GOT3 (cell line): Measurements from ENCODE around the gene DAZAP2.

ENCODE experiments used
- DNase-seq: peaks from one replicate; lab custom pipeline; 2025; ENCODE audit warnings: mixed read lengths; lab: John Stamatoyannopoulos, UW

The DAZAP2 gene

DNA sequence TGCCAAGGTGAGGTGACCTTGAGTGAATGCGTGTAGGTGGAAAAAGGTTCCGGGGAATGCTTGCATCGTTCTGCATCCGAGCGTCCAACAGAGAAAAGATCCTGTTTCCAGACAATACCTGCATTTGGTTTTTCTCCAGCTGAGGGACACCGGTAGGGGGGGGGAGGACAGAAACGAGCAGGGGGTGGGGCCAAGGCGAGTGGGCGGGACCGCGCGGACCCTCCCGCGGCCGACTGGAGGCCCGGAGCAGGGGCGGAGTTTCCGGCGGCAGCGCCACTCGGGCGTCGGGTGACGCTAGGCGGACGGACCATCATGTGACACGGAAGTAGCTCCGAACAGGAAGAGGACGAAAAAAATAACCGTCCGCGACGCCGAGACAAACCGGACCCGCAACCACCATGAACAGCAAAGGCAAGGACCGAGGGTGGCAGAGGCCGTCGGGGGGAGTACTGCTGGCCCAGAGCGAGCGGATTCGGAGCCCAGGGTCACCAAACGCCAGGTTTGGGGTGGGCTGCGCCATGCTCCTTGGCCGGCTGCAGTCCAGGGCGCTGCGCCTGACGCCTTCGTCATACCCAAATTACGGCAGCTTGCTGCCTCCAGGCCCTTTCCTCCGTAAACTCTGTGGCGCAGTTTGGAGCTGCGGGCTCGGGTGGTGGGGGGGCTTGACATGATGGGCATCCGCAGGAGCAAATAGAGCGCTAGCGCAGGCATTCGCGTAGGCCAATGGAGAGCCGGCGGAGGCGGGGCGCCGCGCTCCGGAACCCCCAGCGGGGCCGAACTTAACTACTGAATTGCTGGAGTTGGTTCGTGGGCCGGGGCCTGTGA is at the start of gene DAZAP2:
Gene DAZAP2 (plus strand): TSS at position 317 of the 825 bp plus-strand sequence. CDS start 82 bp downstream, at position 399.
- peak; percentile 78 for DNase-seq

DNA sequence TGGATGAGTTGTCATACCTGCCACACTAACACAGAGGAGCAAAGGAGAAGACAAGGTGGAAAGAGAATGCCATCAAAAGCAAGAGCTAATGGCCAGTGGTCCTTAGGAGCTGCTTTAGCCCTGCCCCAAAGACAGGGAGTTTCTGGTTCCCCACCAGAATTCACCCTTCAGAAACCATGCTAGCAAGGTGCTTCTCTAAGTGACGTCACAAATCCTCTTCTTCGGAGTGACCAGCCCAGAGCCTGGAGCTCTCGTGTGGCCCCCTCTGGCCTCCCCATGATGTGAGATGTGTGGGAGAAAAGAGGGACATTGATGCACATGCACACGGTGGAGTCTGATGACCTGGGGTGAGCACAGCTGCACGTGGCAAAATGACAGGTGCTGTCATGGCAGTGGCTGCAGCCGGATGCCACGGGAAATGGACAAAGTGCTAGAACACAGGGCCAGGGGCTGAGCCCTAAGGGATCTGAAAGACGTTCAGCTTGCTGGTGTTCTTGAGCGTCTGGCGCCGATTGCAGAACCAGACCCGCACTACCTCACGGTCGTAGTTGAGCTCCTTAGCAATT is 48.8 kb upstream of the DAZAP2 start:
- DNase-seq = no peak

- no peak for DNase-seq
These were observed 47.8 kb upstream of the DAZAP2 start for GRCh38 chr12:51190820-51191219.

DNA sequence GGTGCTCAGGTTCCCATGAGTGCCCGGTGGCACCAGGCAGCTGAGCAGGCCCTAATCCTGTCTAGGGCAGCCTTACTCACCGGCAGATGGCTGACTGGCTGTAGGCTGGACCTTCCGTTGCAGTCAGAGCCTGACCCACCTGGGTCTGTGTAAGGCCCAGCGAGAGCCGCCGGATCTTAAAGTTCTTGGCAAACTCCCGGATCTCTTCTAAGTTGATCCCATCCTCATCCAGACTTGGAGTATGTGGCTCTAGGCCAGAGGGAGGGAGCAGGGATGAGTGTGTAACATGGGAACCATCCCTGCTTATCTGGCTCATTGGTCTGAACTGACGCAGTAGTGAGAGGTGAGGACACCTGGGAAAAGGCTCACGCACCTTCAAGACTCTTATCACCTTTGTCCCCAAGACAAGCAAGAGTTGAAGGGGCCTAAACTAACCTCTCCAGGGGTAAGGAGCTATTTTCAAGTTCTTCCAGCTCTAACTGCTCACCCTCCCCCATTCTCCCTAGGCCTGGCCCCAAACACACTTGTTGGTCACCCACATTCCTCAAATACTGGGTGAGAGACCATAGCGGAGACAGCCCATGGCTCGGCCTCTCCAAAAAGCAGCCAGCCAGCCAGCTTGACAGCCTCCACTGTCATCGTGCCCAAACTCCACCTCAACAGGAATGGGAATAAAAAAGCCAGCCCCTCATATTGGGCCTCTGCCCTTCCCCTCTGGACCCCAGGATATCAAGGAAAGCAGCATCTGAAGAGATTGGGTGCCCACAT is 46.9 kb upstream of the DAZAP2 start:
- no peak for DNase-seq

- DNase-seq = no peak
These were observed 46.3 kb upstream of the DAZAP2 start for GRCh38 chr12:51192284-51192671.

DNA sequence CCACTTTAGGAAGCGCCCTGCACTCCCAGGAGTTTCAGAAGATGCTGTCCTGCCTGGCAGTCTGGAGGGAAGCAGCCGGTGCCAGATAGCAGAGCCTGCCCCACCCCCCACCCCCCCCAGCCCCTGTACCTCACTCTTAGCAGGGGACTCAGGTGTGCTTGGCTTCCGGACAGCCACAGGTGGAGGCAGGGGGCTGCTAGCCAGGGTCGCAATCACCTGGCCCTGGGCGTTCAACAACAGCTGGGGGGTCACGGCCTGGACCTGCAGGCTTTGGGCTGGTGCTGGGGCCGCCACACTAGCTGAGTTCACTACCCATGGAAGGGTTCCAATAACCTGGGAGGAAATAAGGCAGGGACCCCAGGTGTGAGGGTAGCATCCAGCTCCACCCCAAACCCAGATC is 42.8 kb upstream of the DAZAP2 start:
- no peak for DNase-seq

GRCh38 chr12:51196547-51196946 is 42.1 kb upstream of the DAZAP2 start:
- DNase-seq = no peak

GRCh38 chr12:51197736-51198567 is 40.7 kb upstream of the DAZAP2 start:
- no peak for DNase-seq

DNA sequence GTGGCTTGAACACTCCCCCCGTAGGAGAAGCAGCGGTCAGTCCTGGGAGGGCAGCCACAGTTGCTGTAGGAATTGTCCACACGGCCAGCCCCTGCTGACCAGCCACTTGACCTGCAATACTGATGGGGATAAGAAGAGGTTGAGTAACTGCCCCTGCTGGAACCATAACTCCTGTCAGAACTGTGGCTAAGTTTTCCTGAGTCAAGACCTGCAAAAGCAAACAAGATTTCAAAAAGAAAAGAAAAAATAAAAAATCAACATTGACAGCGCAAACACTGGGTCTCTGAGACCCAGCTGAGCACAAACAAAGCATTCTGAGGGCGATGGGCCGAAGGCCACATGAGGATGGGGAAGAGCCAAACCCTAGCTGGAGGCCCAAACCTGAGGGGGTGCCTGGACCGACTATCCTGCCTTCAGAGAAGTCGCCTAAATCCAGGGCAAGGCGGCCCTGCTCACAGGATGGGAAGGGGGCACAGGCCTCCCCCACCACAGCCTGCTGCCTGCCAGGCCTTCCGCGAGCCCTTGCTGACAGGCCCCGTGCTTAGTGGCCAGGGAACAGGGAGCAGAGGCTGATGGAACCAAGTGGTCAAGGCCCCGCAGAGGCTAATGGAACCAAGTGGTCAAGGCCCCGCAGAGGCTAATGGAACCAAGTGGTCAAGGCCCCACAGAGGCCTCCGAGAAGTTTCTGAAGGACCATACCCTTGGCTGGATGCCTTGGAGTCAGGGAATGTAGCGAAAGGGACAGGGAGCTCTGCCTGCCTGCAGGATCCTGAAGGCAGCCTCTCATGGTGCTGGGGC is 39.9 kb upstream of the DAZAP2 start:
- DNase-seq = no peak

- DNase-seq = no peak
These were observed 39.2 kb upstream of the DAZAP2 start for GRCh38 chr12:51199366-51199945.

GRCh38 chr12:51200156-51200555 is 38.5 kb upstream of the DAZAP2 start:
- DNase-seq = no peak

DNA sequence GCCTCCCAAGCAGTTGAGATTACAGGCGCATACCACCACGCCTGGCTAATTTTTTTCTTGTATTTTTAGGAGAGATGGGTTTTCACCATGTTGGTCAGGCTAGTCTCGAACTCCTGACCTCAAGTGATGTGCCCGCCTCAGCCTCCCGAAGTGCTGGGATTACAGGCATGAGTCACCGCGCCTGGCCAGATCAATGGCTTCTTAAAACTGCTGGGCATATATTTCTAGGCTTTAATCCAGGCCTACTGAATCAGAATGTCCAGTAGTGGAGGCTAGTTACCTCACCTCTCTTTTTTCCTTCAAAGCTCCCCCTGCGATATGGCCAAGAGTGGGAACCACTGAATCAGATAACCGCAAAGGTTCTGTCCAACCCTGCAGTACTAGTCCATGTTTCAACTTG is 37.8 kb upstream of the DAZAP2 start:
- no peak for DNase-seq

DNA sequence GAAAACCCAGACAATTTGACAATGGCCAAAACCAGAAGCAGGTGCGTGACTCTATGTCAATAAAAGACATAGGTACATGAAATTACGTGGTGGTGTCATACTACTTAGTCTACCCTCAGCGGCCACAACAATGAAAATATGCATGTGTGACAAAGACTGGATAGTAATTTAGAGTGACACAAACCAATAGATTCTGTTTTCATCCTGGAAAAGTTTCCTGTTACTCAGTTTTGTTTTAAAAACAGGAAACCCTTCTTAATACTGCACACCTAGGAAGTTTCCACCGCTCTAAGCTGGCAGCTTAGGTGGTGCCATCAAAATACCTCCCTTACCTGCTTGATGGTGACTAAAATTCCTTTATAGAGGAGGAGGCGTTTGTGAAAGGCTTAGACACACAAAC is 35.9 kb upstream of the DAZAP2 start:
- no peak for DNase-seq

DNA sequence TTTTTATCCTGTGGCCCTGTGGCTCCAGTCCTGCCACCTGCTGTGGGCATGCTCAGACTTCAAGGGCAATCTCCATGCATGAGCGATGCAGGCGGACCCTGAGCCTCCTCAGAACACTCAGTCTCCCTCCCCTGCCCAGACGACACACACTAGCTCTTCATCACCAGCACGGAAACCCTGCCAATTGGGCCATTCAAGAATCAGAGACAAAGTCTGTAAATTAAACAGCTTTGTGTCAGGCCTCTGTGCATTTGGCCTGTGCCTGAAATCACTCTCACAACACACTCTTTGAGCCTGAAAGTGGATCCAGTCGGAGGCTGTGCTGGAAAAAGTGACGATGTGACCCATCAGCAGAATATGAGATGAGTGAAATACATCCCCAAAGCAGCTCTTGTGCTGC is 33.3 kb upstream of the DAZAP2 start:
- DNase-seq = no peak

DNA sequence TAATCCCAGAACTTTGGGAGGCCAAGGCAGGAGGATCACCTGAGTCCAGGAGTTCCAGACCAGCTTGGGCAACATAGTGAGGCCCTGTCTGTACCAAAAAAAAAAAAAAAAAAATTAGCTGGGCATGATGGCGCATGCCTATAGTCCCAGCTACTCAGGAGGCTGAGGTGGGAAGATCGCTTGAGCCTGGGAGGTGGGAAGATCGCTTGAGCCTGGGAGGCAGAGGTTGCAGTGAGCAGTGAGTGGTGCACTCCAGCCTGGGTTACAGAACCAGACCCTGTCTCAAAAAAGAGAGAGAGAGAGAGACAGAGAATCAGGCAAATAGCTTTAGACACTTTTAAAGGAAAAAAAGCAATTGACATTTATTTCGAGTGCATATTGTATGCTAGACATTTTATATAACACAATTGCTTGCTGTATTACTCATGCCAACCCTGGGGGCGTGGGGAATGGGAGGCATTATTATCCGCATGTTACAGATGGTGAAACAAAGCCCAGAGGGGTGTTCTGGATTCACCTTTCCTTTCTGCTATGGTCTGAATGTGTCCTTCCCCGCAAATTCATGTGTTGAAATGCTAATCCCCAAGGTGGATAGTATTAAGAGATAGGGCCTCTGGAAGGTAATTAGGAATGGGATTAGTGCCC is 30.5 kb upstream of the DAZAP2 start:
- DNase-seq = no peak

- no peak for DNase-seq
These were observed 29.4 kb upstream of the DAZAP2 start for GRCh38 chr12:51209259-51209658.

- DNase-seq = no peak
These were observed 27.8 kb upstream of the DAZAP2 start for GRCh38 chr12:51210690-51211395.

DNA sequence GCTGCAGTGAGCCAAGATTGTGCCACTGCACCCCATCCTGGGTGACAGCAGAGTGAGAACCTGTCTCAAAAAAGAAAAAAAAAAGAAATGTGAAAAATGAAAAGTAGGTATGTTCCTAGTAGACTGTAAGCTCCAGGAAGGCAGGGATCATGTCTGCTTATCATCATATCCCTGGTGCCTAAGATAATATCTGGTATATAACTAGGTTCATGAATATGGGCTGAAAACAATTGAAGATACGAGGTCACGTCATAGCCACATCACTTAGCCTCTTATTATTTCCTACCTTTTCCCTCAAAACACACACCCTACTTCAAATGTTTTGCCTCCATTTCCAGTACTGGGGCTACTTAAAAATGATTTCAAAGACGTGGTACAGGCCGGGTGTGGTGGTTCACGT is 23.7 kb upstream of the DAZAP2 start:
- DNase-seq = no peak

GRCh38 chr12:51216642-51217041 is 22.0 kb upstream of the DAZAP2 start:
- no peak for DNase-seq
